WTC11 (cell line): ENCODE measurements around the gene LIFR.

ENCODE experiments used
- ATF3 ChIP-seq: sonication (generic); formaldehyde crosslinking; conservative IDR thresholded peaks from 2 replicates; pipeline ENCODE4 v1.8.1; 2022; ENCODE audit warnings: mild to moderate bottlenecking, missing genetic modification reagents
- CTCF ChIP-seq: fragments of 200-600 bp; IDR thresholded peaks from 2 replicates; pipeline ENCODE4 v1.8.0; 2022; ENCODE audit warnings: antibody characterized with exemption
- PREB ChIP-seq: sonication (generic); formaldehyde crosslinking; IDR thresholded peaks from 2 replicates; pipeline ENCODE4 v1.8.1; 2022; ENCODE audit warnings: mild to moderate bottlenecking, missing genetic modification reagents, moderate library complexity, borderline replicate concordance
- RELA ChIP-seq: sonication (generic); formaldehyde crosslinking; IDR thresholded peaks from 2 replicates; pipeline ENCODE4 v1.8.1; 2022; ENCODE audit warnings: missing genetic modification reagents, mild to moderate bottlenecking, borderline replicate concordance
- TCF7 ChIP-seq: sonication (generic); formaldehyde crosslinking; IDR thresholded peaks from 2 replicates; pipeline ENCODE4 v1.8.0; 2022; ENCODE audit warnings: mild to moderate bottlenecking, low read depth, missing genetic modification reagents, moderate library complexity
- ZNF121 ChIP-seq: sonication (generic); formaldehyde crosslinking; IDR thresholded peaks from 2 replicates; pipeline ENCODE4 v1.8.0; 2023; ENCODE audit warnings: missing genetic modification reagents
- ZNF425 ChIP-seq: fragments of 250-450 bp; sonication (Bioruptor Pico); conservative IDR thresholded peaks from 2 replicates; pipeline ENCODE4 v1.9.0; 2021; ENCODE audit warnings: mild to moderate bottlenecking
- TF ChIP-seq, protein P1 (sequence below): sonication (generic); formaldehyde crosslinking; IDR thresholded peaks from 2 replicates; pipeline ENCODE4 v1.8.0; 2023; ENCODE audit warnings: missing genetic modification reagents
- TF ChIP-seq, protein P2 (sequence below): sonication (generic); formaldehyde crosslinking; IDR thresholded peaks from 2 replicates; pipeline ENCODE4 v1.8.0; 2022; ENCODE audit warnings: mild to moderate bottlenecking, missing genetic modification reagents
- TF ChIP-seq, protein P3 (sequence below): sonication (generic); formaldehyde crosslinking; IDR thresholded peaks from 2 replicates; pipeline ENCODE4 v1.8.1; 2023; ENCODE audit warnings: mild to moderate bottlenecking, missing genetic modification reagents, moderate library complexity

DNA sequence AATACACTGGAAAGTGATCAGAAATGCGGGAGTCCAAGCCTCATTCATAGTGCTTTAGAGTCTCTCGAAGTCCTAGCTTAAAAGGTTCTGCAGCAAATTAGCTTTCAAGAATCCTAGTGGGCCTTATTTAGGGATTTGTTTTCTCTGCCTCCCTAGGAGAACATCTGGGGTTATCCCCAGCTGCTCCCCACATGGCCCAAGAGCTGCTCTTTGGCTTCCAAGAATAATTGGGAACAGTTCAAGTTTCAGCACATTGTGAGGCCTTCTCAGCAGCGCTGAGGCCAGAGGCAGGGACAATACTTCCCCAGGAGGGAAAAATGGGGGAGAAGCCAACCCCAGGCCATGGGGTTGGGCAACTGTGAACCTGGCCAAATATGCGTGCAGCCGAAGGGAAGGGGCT is 108.7 kb downstream of the LIFR start:
- no peak for TF ChIP-seq CTCF
- no peak for TF ChIP-seq ZNF425 (CRISPR knock-in tag)
- no peak for TF ChIP-seq PREB (CRISPR knock-in tag)
- TF ChIP-seq, protein P1, sequence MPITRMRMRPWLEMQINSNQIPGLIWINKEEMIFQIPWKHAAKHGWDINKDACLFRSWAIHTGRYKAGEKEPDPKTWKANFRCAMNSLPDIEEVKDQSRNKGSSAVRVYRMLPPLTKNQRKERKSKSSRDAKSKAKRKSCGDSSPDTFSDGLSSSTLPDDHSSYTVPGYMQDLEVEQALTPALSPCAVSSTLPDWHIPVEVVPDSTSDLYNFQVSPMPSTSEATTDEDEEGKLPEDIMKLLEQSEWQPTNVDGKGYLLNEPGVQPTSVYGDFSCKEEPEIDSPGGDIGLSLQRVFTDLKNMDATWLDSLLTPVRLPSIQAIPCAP (CRISPR knock-in tag): no peak
- TF ChIP-seq, protein P2, sequence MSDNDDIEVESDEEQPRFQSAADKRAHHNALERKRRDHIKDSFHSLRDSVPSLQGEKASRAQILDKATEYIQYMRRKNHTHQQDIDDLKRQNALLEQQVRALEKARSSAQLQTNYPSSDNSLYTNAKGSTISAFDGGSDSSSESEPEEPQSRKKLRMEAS (CRISPR knock-in tag): no peak
- TF ChIP-seq RELA (CRISPR knock-in tag): no peak
- TF ChIP-seq, protein P3, sequence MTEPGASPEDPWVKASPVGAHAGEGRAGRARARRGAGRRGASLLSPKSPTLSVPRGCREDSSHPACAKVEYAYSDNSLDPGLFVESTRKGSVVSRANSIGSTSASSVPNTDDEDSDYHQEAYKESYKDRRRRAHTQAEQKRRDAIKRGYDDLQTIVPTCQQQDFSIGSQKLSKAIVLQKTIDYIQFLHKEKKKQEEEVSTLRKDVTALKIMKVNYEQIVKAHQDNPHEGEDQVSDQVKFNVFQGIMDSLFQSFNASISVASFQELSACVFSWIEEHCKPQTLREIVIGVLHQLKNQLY (CRISPR knock-in tag): no peak
- TF ChIP-seq ZNF121: no peak
- TF ChIP-seq TCF7 (CRISPR knock-in tag): no peak
- TF ChIP-seq ATF3 (CRISPR knock-in tag): no peak
